RCC 7860 (cell line): ENCODE data around the gene PTAFR.

ENCODE experiments used
- DNase-seq: peaks from one replicate; pipeline ENCODE4 v3.0.0-alpha.2; 2015; ENCODE audit warnings: low spot score
- FAIRE-seq: peaks from 2 replicates; lab custom pipeline; 2012; peaks lifted over from hg19 to GRCh38; lab: Jason Lieb, UNC

The PTAFR gene

DNA sequence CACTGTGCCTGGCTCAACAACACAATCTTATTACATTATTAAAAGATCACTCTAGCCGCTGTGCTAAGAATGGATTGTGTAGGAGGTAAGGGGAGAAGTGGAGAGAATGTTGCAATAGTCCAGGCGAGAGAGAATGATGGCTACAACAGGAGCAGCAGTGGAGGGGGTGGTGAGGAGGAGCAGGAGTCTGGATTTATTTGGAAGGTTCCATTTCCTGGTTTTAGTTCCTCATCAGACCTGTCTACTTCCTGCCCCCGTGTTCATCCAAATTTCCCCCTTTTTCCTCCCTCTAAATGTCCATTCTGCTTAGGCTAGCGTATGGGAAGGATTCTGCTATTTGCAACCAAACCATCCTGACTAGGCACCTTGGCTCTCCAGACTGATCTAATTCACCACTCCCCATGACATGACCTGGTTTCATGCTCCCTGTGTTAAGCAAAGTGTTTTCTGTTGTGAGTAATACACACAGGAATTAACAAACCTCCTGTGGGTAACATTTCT is 53.0 kb downstream of the PTAFR start:
- peak; percentile 38 for FAIRE-seq
- DNase-seq, result peak; percentile 66

- no peak for FAIRE-seq
- no peak for DNase-seq
Measured at GRCh38 chr1:28122183-28122582, 54.3 kb downstream of the PTAFR start.

DNA sequence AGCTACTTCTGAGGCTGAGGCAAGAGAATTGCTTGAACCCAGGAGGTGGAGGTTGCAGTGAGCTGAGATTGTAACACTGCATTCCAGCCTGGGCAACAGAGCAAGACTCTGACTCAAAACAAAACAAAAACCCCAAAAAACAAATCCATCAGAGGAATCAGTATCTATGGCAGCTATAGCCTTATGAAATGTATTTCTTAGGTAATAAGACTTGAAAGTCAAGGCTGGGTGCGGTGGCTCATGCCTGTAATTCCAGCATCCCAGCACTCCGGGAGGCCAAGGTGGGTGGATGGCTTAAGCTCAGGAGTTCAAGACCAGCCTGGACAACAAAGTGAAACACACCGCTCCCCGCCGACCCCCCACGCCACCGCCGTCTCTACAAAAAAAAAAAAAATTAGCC is 56.9 kb downstream of the PTAFR start:
- FAIRE-seq, result no peak

DNA sequence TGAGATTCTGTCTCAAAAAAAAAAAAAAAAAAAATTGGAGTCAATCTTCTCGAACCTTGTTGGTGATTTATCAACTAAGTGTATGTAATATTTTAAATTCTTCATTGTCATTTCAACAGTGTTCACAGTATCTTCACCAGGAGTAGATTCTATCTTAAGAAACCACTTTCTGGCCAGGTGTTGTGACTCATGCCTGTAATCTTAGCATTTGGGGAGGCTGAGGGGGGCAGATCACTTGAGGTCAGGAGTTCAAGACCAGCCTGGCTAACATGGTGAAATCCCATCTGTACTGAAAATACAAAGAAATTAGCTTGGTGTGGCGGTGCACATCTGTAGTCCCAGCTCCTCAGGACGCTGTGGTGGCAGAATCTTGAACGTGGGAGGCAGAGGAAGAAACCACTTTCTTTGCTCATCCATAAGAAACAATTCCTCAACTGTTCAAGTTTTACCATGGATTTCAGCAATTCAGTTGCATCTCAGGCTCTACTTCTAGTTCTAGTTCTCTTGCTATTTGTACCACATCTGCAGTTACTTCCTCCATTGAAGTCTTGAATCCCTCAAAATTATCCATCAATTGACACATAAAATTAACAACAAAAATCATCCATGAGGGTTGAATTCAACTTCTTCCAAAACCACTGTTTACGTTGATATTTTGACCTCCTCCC is 57.7 kb downstream of the PTAFR start:
- FAIRE-seq, result peak; percentile 50

More for the DNA sequence above, 56.9 kb downstream of the PTAFR start:
- no peak for DNase-seq

GRCh38 chr1:28115267-28115666 is 61.2 kb downstream of the PTAFR start:
- FAIRE-seq (no peak), DNase-seq (no peak)

More for the DNA sequence above, 57.7 kb downstream of the PTAFR start:
- DNase-seq, result peak; percentile 30

GRCh38 chr1:28114844-28115243 is 61.6 kb downstream of the PTAFR start:
- FAIRE-seq, result no peak
- DNase-seq, result no peak

DNA sequence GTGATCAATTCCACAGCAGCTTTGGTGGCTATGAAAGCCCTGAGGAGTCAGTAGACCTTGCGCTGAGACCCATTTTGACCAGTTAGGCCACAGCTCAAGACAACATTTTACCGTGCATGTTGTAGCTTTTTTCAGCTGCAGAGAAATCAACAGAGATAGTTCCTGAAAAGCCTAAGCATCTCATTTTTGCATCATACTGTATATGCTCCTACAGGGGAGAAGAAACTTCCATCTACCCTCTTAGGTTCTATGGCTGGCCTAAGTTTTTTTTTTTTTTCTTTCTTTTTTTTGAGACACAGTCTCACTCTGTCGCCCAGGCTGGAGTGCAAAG is 63.3 kb downstream of the PTAFR start:
- FAIRE-seq (no peak), DNase-seq (no peak)

GRCh38 chr1:28112388-28113241 is 63.9 kb downstream of the PTAFR start:
- DNase-seq (peak; percentile 96), FAIRE-seq (peak; percentile 94)

DNA sequence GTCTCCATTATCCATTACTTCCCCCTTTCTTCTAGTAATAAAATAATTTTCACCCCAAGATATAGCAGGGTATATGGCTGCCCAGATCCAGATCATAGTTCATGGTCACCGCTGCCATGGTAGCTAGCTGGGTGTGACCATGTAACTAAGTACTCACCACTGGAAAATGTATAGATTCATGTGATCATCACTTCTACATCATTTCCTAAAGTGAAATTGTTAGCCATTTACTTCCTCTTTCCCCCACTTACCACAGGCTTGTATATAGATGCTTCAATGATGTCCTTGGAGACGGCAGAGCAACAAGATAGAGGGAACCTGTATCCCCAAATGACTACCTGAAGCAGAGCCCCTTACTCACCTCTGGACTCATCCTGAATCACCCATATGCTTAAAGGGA is 65.3 kb downstream of the PTAFR start:
- no peak for FAIRE-seq

GRCh38 chr1:28110555-28110954 is 65.9 kb downstream of the PTAFR start:
- DNase-seq (peak; percentile 71), FAIRE-seq (peak; percentile 42)

More for the DNA sequence above, 65.3 kb downstream of the PTAFR start:
- peak; percentile 49 for DNase-seq

GRCh38 chr1:28109639-28110038 is 66.9 kb downstream of the PTAFR start:
- FAIRE-seq (no peak), DNase-seq (no peak)

DNA sequence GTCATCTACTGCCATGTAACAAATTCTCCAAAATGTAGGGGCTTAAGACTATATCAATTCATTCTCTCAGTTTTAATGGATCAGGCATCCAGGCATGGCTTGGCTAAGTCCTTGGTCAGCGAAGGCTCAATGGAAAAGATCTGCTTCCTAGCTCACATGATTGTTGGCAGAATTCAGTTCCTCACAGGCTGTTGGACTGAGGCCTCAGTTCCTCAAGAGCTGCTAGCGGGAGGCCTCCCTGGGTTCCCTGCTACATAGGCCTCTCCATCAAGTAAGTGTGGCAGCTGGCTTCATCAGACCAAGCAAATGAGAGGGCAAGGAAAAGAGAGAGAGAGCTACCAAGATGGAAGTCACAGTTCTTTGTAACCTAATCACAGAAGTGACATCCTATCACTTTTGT is 68.5 kb downstream of the PTAFR start:
- no peak for DNase-seq
- no peak for FAIRE-seq

GRCh38 chr1:28104866-28105467 is 71.5 kb downstream of the PTAFR start:
- DNase-seq, result no peak
- FAIRE-seq, result no peak

DNA sequence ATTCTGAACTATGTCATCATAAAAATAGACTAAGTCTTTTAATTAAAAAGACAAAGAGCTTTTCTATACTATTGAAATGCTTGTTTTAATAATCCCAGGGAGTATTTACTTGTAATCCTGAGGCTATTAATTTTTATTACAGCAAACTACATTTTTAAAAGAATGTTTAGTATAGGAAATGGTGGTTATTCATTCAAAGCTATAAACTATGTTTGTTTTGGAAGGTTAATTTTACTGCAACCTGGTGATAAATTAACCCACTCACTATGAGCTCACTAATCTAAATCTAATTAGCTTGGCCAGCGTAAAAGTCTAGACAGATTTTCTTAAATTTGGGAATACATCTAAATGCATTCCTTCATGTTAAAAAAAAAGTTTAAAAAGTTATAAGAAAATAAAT is 74.3 kb downstream of the PTAFR start:
- DNase-seq (no peak), FAIRE-seq (no peak)

DNA sequence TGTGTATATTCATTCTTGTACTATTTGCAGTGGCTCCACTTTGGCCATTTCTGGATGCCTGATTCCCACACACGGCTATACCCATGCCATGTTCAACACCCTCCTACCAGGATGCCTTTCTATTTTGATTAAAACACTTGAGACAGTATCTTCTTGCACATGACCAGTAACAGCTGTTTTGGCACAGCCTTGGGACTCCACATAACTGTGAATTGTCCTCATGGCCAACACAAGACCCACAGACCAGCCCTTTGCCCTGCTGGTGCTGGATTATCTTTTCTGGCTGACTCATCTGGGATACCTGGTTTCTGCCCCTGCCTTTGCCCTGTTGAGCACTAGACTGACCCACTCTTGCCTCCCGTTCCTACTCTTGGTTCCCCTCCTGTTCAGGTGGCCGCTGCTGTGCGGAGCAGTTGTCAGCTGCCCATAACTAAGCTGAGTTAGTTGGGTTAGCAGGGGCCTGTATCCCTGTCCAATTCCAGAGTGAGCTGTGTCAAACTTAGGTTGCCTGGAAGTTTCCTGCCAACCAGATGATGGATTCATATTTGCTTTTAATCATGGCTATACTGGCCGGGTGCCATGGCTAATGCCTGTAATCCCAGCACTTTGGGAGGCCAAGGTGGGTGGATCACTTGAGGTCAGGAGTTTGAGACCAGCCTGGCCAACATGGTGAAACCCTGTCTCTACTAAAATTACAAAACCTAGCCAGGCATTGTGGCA is 77.3 kb downstream of the PTAFR start:
- no peak for FAIRE-seq
- no peak for DNase-seq
